HFFc6 (cell line): Measurements from ENCODE around the gene C3orf33. TPM values are rescaled to one million over a fixed set of nuclear protein-coding genes. Genes with fewer than 3 reads are reported as not detected.

Experiments used
- DNase-seq: peaks from one replicate; pipeline ENCODE4 v3.0.0-alpha.2; 2018
- H3K27ac Mint-ChIP-seq: 2 replicates; pipeline ENCODE4 v1.8.0; 2020; ENCODE audit warnings: mild to moderate bottlenecking, mixed read lengths
- H3K27me3 Mint-ChIP-seq: 2 replicates; pipeline ENCODE4 v1.8.0; 2021; ENCODE audit warnings: mild to moderate bottlenecking, moderate library complexity, mixed read lengths; ENCODE audit not compliant: insufficient read depth
- H3K36me3 Mint-ChIP-seq: 2 replicates; pipeline ENCODE4 v1.8.0; 2021; ENCODE audit warnings: low read depth, mixed read lengths
- H3K4me1 Mint-ChIP-seq: 2 replicates; pipeline ENCODE4 v1.8.0; 2020; ENCODE audit warnings: low read depth, mixed read lengths
- H3K4me3 Mint-ChIP-seq: 2 replicates; pipeline ENCODE4 v1.8.0; 2020; ENCODE audit warnings: mild to moderate bottlenecking, moderate library complexity, mixed read lengths
- H3K9me3 Mint-ChIP-seq: 2 replicates; pipeline ENCODE4 v1.8.0; 2020; ENCODE audit warnings: mild to moderate bottlenecking, mixed read lengths
- CTCF ChIP-seq: fragments of 200-600 bp; sonication (generic); IDR thresholded peaks from 2 replicates; pipeline ENCODE4 v1.5.0; 2021; ENCODE audit warnings: antibody characterized with exemption, mild to moderate bottlenecking
- total RNA-seq, 6 experiments: library from RNA; stranded (reverse); fragmentation: NEBNext Ultra II Directional; extraction: Animal tissue kit (Norgen Biotek cat#: 25700); gene quantifications; 2 replicates in 1 of 6; 3 replicates in 5 of 6; pipeline ENCODE4 v1.2.3, GENCODE V29; 2021

The C3orf33 gene
- total RNA-seq, 6 experiments from 2014 or later, result 3.3 to 4.5 (median 3.6) TPM

- TF ChIP-seq CTCF, result no peak
- Mint-ChIP-seq H3K9me3 (no peaks in the 10 kb centered on the region), H3K36me3 (no peaks in the 10 kb centered on the region), H3K27me3 (no peaks in the 10 kb centered on the region), H3K27ac (peak overlapping the region; percentile 58), H3K4me3 (no peak overlapping the region), H3K4me1 (peaks cover 24% of the 10 kb centered on the region)
- peak; percentile 60 for DNase-seq
Measured at GRCh38 chr3:155809181-155809580, 3.1 kb upstream of the C3orf33 start.

- Mint-ChIP-seq H3K27ac (no peak overlapping the region), H3K36me3 (no peaks in the 10 kb centered on the region; the same call in 1 of the 2 replicates), H3K9me3 (no peaks in the 10 kb centered on the region), H3K27me3 (no peaks in the 10 kb centered on the region; the same call in 1 of the 2 replicates), H3K4me3 (no peak overlapping the region), H3K4me1 (peaks cover 24% of the 10 kb centered on the region)
- TF ChIP-seq CTCF, result no peak
- DNase-seq, result peak; percentile 8
Measured at GRCh38 chr3:155807823-155808222, 1.7 kb upstream of the C3orf33 start.

- Mint-ChIP-seq H3K4me1 (peaks cover 24% of the 10 kb centered on the region), H3K27ac (peak overlapping the region; percentile 86), H3K27me3 (no peaks in the 10 kb centered on the region; the same call in none of the 2 replicates), H3K4me3 (peak overlapping the region; percentile 90), H3K36me3 (peaks cover 4% of the 10 kb centered on the region; the same call in 1 of the 2 replicates), H3K9me3 (no peaks in the 10 kb centered on the region)
- TF ChIP-seq CTCF, result no peak
- DNase-seq, result no peak
Measured at GRCh38 chr3:155805204-155805801, 775 bp downstream of the C3orf33 start.

GRCh38 chr3:155804323-155804722 lies 1.8 kb downstream of the C3orf33 start:
- TF ChIP-seq CTCF, result no peak
- DNase-seq, result no peak
- H3K27me3 Mint-ChIP-seq, result no peaks in the 10 kb centered on the region; the same call in none of the 2 replicates
- no peak overlapping the region for H3K4me3 Mint-ChIP-seq
- H3K36me3 Mint-ChIP-seq, result peaks cover 4% of the 10 kb centered on the region; the same call in 1 of the 2 replicates
- H3K4me1 Mint-ChIP-seq, result peaks cover 18% of the 10 kb centered on the region
- H3K27ac Mint-ChIP-seq, result no peak overlapping the region
- no peaks in the 10 kb centered on the region for H3K9me3 Mint-ChIP-seq

- TF ChIP-seq CTCF, result no peak
- Mint-ChIP-seq H3K36me3 (peaks cover 24% of the 10 kb centered on the region), H3K9me3 (no peaks in the 10 kb centered on the region), H3K4me3 (no peak overlapping the region), H3K27me3 (no peaks in the 10 kb centered on the region), H3K27ac (no peak overlapping the region), H3K4me1 (no peaks in the 10 kb centered on the region)
- no peak for DNase-seq
Measured at GRCh38 chr3:155792532-155792931, 13.5 kb downstream of the C3orf33 start.
